ENCODE measurements around the gene KRT74. TPM values are rescaled to one million over a fixed set of nuclear protein-coding genes. Genes with fewer than 3 reads are reported as not detected.

Gene KRT74
- not detected for total RNA-seq
- long read RNA-seq, result 0 reads

DNA sequence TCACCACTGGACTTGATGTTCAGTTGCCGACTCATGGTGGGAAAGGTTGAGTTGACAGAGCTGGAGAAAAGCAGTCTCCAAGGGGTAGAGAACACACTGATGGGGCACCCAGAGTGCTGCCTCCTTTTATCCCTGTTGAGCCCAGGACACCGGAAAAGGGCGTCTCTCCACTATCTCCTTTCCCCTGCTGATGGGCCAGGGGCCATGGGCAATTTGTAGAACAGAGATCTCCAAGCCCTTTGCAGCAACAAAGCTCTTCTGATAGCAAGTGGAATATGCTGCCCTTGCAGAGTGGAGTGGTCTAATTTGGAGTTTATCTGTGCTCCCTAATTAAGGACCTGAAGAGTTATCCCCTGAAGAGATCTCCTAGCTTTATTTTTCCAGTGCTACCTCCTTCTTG, at the start of gene KRT74:
Gene KRT74, minus strand, starts transcription at position 101 of the 400 bp plus-strand sequence. Its CDS starts 66 bp downstream, at position 35.
- DNase-seq, result no peak
- no peak for ATAC-seq
- intact Hi-C loops (cut with DNase I, micrococcal nuclease), result no loop called here

DNA sequence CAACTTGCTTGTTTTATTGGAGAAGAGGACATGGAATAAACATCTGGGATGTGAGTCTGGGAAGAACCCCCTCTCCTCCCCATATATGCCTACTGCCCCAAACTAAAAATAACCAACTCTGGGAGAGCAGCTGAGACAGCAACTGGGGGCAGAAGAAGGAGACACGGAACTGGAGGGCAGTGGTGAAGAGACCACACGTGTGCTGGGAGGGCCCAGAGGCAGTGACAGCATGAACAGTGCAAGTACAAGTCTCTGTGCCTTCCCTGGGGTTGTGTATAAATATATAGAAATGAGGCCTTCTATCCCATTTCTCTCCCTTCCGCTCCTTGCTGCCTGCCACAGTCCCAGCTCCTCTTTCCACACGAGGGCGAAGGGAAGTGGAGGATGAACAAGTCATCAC, 48.7 kb upstream of the KRT74 start:
- intact Hi-C loops (cut with DNase I, micrococcal nuclease), result no loop called here
- no peak for DNase-seq
- no peak for ATAC-seq

DNA sequence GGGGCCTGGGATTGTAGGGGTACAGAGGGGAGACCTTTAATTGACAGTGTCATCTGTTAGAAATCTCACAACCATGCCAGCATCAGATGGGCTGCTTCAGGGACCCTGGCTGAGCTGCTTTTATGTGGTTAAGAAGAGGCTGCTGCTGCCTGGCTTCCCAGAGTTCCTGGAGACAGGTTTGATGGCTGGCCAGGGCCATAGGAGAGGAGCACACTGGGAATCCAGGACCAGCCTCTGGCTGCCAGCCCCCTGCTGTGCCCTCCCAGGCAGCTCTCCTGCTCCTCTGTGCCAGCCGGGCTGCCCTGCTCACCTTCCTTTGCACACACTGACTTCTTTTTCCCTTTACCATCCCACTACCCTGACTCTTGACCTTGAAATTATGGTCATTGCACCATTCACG, 45.2 kb upstream of the KRT74 start:
- intact Hi-C loops (cut with DNase I, micrococcal nuclease), result no loop called here
- ATAC-seq, result no peak

DNA sequence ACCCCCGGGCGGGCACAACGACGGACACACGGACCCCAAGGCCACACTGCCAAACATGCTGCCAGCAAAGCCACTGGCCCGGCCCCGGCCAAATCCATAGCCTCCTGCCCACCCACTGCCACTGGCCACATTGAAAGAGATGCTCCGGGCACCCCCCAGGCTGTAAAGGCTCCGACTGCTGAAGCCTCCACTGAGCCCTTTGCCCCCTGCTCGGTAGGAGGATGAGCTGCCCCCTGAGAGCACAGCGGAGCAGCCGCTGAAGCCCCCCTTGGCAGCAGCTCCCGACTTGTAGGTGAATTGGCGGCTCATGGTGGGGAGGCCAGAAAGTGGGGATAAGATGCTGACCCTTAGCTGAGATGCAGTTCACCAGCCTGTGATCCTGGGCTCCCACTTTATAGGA, 44.6 kb upstream of the KRT74 start, which contains the start of gene KRT73:
Gene KRT73, minus strand, starts transcription at position 344 of the 400 bp plus-strand sequence. Its CDS starts 35 bp downstream, at position 309.
- intact Hi-C loops (cut with DNase I, micrococcal nuclease), result no loop called here
- no peak for ATAC-seq
- no peak for DNase-seq

More for the DNA sequence above, 45.2 kb upstream of the KRT74 start:
- DNase-seq, result no peak

- DNase-seq, result no peak
- ATAC-seq, result no peak
- intact Hi-C loops (cut with DNase I, micrococcal nuclease), result no loop called here
Measured at GRCh38 chr12:52617403-52617785, 43.8 kb upstream of the KRT74 start.

DNA sequence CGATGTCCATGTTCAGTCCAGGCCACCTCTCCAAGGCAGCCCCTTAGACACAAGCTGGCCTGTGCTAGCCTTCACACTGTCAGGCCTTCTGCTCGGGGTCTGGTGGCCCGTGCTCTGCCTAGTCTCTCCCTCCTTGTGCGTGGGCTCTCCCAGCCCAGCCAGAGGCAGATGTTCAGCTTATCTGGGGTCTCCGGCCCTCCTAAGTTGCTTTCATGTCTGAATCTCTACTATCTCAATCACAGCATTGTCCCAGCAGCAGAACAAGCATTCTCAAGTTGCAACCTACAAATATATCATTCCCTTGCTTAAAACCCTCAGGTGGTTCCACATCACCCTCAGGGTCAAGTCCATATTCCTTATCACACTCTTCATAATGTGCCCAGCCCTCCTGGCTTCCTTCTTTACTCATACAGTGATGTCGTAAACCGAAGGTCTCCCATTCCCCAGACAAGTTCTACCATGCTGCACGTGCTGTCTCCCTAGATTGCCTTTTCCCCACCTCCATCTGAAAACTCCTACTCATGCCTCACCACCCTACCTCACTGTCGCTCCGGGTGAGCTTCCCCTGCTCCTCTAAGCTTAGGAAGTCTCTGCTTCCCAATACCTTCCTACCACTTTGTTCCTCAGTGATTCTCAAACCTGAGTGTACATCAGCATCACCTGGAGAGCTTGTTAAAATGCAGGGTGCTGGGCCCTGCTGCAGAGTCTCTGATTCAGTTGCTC, 43.2 kb upstream of the KRT74 start:
- DNase-seq, result no peak
- ATAC-seq, result no peak
- intact Hi-C loops (cut with DNase I, micrococcal nuclease), result no loop called here

GRCh38 chr12:52615912-52616311, 42.3 kb upstream of the KRT74 start:
- DNase-seq (no peak), ATAC-seq (no peak)
- intact Hi-C loops (cut with DNase I, micrococcal nuclease), result no loop called here

GRCh38 chr12:52615208-52615868, 41.7 kb upstream of the KRT74 start:
- intact Hi-C loops (cut with DNase I, micrococcal nuclease), result no loop called here
- no peak for ATAC-seq
- DNase-seq, result no peak

- ATAC-seq (no peak), DNase-seq (no peak)
- intact Hi-C loops (cut with DNase I, micrococcal nuclease), result no loop called here
Measured at GRCh38 chr12:52614381-52615207, 41.0 kb upstream of the KRT74 start.

- intact Hi-C loops (cut with DNase I, micrococcal nuclease), result no loop called here
- ATAC-seq, result no peak
- DNase-seq, result no peak
Measured at GRCh38 chr12:52613384-52614030, 39.9 kb upstream of the KRT74 start.

- ATAC-seq, result no peak
- DNase-seq, result no peak
Measured at GRCh38 chr12:52612431-52613383, 39.1 kb upstream of the KRT74 start.

DNA sequence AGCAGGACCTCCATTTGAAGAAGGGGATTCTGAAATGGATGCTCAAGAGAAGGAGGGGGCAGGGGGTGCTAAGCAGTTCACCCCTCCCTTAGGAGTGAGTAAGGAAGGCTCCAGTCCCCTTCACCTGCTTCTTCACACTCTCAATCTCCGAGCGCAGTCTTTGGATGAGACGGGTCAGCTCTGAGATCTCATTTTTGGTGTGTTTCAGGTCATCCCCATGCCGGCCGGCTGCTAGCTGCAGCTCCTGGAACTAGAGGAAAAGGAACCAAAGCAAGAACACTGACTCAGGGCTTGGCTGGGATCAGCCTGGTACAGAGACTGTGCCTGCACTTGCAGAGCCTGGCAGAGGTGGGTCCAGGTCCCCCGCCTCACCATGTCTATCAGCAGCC, 37.4 kb upstream of the KRT74 start:
- intact Hi-C loops (cut with DNase I, micrococcal nuclease), result no loop called here
- DNase-seq, result no peak

More at GRCh38 chr12:52612431-52613383, 39.1 kb upstream of the KRT74 start:
- intact Hi-C loops (cut with DNase I, micrococcal nuclease), result no loop called here

DNA sequence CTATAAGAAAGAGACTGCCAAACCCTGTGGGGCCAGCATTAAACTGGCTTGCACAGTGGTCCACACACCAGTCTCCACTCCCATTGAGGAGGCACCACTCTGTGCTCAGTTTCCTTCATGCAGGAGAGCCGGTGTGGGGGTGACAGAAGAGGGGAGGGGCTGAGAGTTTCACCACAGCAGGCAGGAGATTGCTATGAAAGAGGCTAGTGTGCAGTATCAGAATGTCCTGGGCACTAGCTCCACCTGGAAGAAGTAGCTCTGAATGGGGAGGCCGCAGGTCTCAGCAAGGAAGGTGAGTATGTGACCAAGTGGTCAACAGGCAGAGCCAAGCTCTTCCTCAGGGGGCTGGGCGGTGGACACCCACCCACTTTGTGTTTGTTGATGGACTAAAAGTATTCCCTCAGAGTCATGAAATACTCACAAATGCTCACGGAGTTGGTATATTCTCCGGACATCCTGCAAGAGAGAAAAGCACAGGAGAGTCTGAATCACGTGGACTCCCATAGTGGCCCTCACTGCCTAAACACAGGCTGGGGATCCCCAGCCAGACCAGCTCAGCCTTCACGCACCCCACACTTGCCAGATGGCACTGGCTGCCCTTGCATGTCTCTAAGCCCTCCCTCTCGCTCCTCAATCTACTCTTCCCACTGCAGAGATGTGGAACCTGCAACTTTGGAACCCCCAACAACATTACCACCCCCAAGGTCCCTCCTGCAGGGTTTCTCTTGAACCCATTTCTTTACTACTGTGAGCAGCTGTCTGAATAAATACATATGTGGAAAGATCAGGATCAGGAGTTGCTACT, 35.4 kb upstream of the KRT74 start:
- no peak for DNase-seq
- no peak for ATAC-seq
- intact Hi-C loops (cut with DNase I, micrococcal nuclease), result no loop called here

More for the DNA sequence above, 37.4 kb upstream of the KRT74 start:
- no peak for ATAC-seq

DNA sequence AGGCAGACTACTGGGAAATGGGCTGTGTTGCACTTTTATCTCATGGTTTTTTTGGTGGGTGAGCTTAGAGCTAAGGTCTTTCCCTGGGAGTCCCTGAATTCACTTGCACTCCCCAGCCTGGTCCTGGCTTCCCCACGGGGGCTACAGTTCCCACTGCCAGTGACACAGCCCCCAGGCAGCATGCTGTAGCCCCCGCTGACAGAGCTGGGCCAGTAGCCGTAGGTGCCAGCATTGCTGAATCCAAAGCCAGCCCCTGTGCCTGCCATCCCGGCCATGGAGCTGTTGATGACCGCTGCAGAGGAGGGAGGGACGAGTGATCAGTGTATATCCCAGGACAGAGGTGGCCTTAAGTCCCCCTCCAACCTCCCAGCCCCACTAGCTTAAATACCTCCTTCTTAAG, 34.5 kb upstream of the KRT74 start:
- no peak for ATAC-seq
- DNase-seq, result no peak
- intact Hi-C loops (cut with DNase I, micrococcal nuclease), result no loop called here

DNA sequence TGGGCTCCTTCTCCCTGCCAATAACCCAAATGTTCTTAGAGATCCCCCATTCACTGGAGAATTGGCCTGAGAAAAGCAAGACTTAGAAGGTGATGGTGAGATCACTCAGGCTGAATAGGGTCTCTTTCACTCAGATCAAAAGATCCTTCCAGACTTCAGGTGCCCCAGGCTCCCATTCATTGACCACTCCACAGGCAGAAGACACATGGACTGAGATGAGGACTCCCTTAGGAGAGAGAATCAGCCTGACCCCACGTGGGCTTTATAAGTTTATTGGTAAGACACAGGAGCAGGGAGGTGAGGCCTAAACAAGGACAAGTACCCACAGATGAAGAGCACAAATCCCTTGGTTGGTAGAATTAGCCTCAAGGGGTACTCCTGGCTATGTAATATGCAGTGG, 33.7 kb upstream of the KRT74 start:
- no peak for ATAC-seq
- intact Hi-C loops (cut with DNase I, micrococcal nuclease), result no loop called here
- no peak for DNase-seq

DNA sequence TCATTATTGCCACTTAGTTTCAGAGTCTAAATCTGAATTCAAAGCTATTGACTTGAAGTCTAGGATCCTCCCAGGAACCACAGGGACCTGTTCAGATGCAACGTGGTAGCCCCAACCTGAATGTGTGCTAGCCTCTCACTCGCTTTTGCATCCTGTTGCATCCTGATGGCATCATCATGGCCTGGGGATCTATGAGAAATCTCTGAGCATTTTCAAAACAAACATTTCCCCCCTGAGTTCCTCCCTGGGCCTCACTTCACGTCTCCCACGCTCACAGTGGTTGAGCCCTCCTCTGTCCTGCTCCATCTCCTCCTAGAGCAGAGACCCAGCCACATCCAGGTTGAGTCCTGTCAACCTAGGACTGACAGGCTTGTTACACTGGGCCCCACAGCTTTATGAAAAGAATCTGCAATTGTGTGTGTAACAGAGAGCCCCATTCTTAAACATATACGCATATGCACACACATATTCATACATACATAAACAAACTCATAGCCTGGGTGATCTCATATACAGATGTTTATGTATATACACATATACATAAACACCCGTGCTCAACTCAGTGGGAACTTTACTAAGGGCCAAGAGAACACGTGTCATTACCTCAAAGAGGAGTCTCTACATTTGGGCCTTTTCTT, 33.1 kb upstream of the KRT74 start:
- intact Hi-C loops (cut with DNase I, micrococcal nuclease), result no loop called here
- DNase-seq, result no peak
- ATAC-seq, result no peak

GRCh38 chr12:52606096-52606495, 32.5 kb upstream of the KRT74 start:
- no peak for DNase-seq
- ATAC-seq, result no peak
- intact Hi-C loops (cut with DNase I, micrococcal nuclease), result no loop called here
